ENCODE results near the gene ATP2C2. TPM values are rescaled to one million over a fixed set of nuclear protein-coding genes. Genes with fewer than 3 reads are reported as not detected.
"Not testable (repeated sequence)": the region's sequence is repeated elsewhere in the genome, so short reads cannot be mapped to it uniquely, and the experiment has no call there.

Gene ATP2C2
- total and polyA plus RNA-seq, 12 donors: 0.07 to 2.2 (median 0.54) TPM; not detected in 2

GRCh38 chr16:84414789-84415326 is 46.5 kb downstream of the ATP2C2 start:
- no peak for TF ChIP-seq POLR2A (IDR thresholded peaks at IDR 0.05)
- TF ChIP-seq CTCF (IDR thresholded peaks at IDR 0.05): no peak
- Histone ChIP-seq H3K27ac (peak overlapping the region in 1 of 5 donors; percentile 61), H3K9me3 (replicated peaks in 1 of 3) (no peaks in the 10 kb centered on the region), H3K27me3 (no peaks in the 10 kb centered on the region), H3K36me3 (replicated peaks in 1 of 2) (no peaks in the 10 kb centered on the region), H3K4me1 (replicated peaks in 1 of 2) (peaks cover 0 to 3% of the 10 kb centered on the region in 2 donors), H3K4me3 (no peak overlapping the region)
- 45 to 55% (median 51%) methylated on average over 8 to 12 of the region's 12 CpGs for WGBS, 4 donors
- DNase-seq: peak in 3 of 7 donors; percentile 24 to 30 (median 25)
- intact Hi-C loops (cut with DNase I): no loop called here

- Histone ChIP-seq H3K4me3 (no peak overlapping the region), H3K27ac (peak overlapping the region in 1 of 5 donors; percentile 63), H3K4me1 (replicated peaks in 1 of 2) (peaks cover 0 to 3% of the 10 kb centered on the region in 2 donors), H3K9me3 (replicated peaks in 1 of 3) (no peaks in the 10 kb centered on the region), H3K27me3 (no peaks in the 10 kb centered on the region), H3K36me3 (replicated peaks in 1 of 2) (no peaks in the 10 kb centered on the region)
- DNase-seq: no peak
- intact Hi-C loops (cut with DNase I): no loop called here
- TF ChIP-seq POLR2A (IDR thresholded peaks at IDR 0.05): no peak
- no peak for TF ChIP-seq CTCF (IDR thresholded peaks at IDR 0.05)
- 55 to 73% (median 67%) methylated on average over 13 to 20 of the region's 20 CpGs for WGBS, 4 donors
These were observed 48.3 kb downstream of the ATP2C2 start for GRCh38 chr16:84416407-84417321.

- DNase-seq: no peak
- H3K36me3 ChIP-seq (replicated peaks in 1 of 2): no peaks in the 10 kb centered on the region
- no peak overlapping the region for H3K27ac ChIP-seq
- peaks cover 0 to 3% of the 10 kb centered on the region in 2 donors for H3K4me1 ChIP-seq (replicated peaks in 1 of 2)
- H3K4me3 ChIP-seq: no peak overlapping the region
- TF ChIP-seq POLR2A (IDR thresholded peaks at IDR 0.05): no peak
- no peak for TF ChIP-seq CTCF (IDR thresholded peaks at IDR 0.05)
- H3K27me3 ChIP-seq: no peaks in the 10 kb centered on the region
- intact Hi-C loops (cut with DNase I): no loop called here
- 89 to 92% (median 90%) methylated on average over 25 of the region's 25 CpGs for WGBS, 4 donors
- H3K9me3 ChIP-seq (replicated peaks in 1 of 3): no peaks in the 10 kb centered on the region
These were observed 49.9 kb downstream of the ATP2C2 start for GRCh38 chr16:84418056-84418849.

GRCh38 chr16:84419730-84420129 is 51.4 kb downstream of the ATP2C2 start:
- H3K27me3 ChIP-seq: no peaks in the 10 kb centered on the region

GRCh38 chr16:84420556-84420955 is 52.2 kb downstream of the ATP2C2 start:
- 59 to 77% (median 64%) methylated on average over 6 of the region's 6 CpGs for WGBS, 4 donors
- H3K9me3 ChIP-seq (replicated peaks in 1 of 3); H3K4me3 ChIP-seq; H3K4me1 ChIP-seq (replicated peaks in 1 of 2); H3K27me3 ChIP-seq; intact Hi-C loops (cut with DNase I); H3K27ac ChIP-seq; DNase-seq; H3K36me3 ChIP-seq (replicated peaks in 1 of 2): not testable (repeated sequence)

More at GRCh38 chr16:84419730-84420129, 51.4 kb downstream of the ATP2C2 start:
- DNase-seq: no peak
- Histone ChIP-seq H3K36me3 (replicated peaks in 1 of 2) (no peaks in the 10 kb centered on the region), H3K4me3 (no peak overlapping the region), H3K27ac (no peak overlapping the region), H3K4me1 (replicated peaks in 1 of 2) (peaks cover 0 to 3% of the 10 kb centered on the region in 2 donors), H3K9me3 (replicated peaks in 1 of 3) (no peaks in the 10 kb centered on the region)
- 83 to 90% (median 90%) methylated on average over 8 of the region's 8 CpGs for WGBS, 4 donors
- TF ChIP-seq CTCF (IDR thresholded peaks at IDR 0.05) (no peak), POLR2A (IDR thresholded peaks at IDR 0.05) (no peak)
- intact Hi-C loops (cut with DNase I): no loop called here
